Lower lobe of right lung (tissue), 2 donors: ENCODE results near the gene SPON1. TPM values are rescaled to one million over a fixed set of nuclear protein-coding genes. Genes with fewer than 3 reads are reported as not detected.

Source experiments
- ATAC-seq, 2 donors: fragments of 200-7000 bp; cut with Tn5 transposase; one replicate each; pipeline ENCODE4 v1.9.1; 2020 to 2022; ENCODE audit warnings: mild to moderate bottlenecking in 2 of 2, moderate library complexity in 2 of 2
- DNase-seq: peaks from one replicate; pipeline ENCODE4 v3.0.0-alpha.2; 2020
- H3K27ac ChIP-seq: fragments of 200-600 bp; one replicate; pipeline ENCODE4 v1.8.0; 2022
- H3K27me3 ChIP-seq: fragments of 200-600 bp; one replicate; pipeline ENCODE4 v1.8.0; 2022; ENCODE audit warnings: low read depth
- H3K36me3 ChIP-seq: fragments of 200-600 bp; one replicate; pipeline ENCODE4 v1.8.0; 2022; ENCODE audit warnings: mild to moderate bottlenecking
- H3K4me1 ChIP-seq: fragments of 200-600 bp; one replicate; pipeline ENCODE4 v1.8.0; 2022
- H3K4me3 ChIP-seq: fragments of 200-600 bp; one replicate; pipeline ENCODE4 v1.8.0; 2022; ENCODE audit warnings: mild to moderate bottlenecking
- H3K9me3 ChIP-seq: fragments of 200-600 bp; one replicate; pipeline ENCODE4 v1.8.0; 2022
- CTCF ChIP-seq: fragments of 200-600 bp; IDR thresholded peaks from one replicate; pipeline ENCODE4 v1.8.0; 2022; ENCODE audit warnings: antibody characterized with exemption, mild to moderate bottlenecking
- intact Hi-C: fragments of 100-400 bp; cut with DNase I; formaldehyde crosslinking; loops from one replicate; pipeline ENCODE4 v1.11.0; 2022
- total RNA-seq: library from RNA; stranded (reverse); fragmentation: NEBNext Ultra II Directional; extraction: Animal tissue kit (Norgen Biotek cat#: 25700); gene quantifications from one replicate; pipeline ENCODE4 v1.2.1, GENCODE V29; 2021
- donor health status: DM: no; HTN: yes; CAD: no; lungs with severe emphysema.

The SPON1 gene
- total RNA-seq, 1 donor from 2014 or later, result 40.1 TPM

- Histone ChIP-seq H3K27ac (no peak overlapping the region), H3K36me3 (no peaks in the 10 kb centered on the region), H3K4me3 (no peak overlapping the region), H3K27me3 (no peaks in the 10 kb centered on the region), H3K4me1 (no peaks in the 10 kb centered on the region), H3K9me3 (no peaks in the 10 kb centered on the region)
- intact Hi-C loops, result no loop called here
- DNase-seq (no peak), ATAC-seq (no peak)
- TF ChIP-seq CTCF, result no peak
These were observed 15.1 kb upstream of the SPON1 start for GRCh38 chr11:13947379-13947778.

GRCh38 chr11:13949876-13950275, 12.6 kb upstream of the SPON1 start:
- Histone ChIP-seq H3K9me3 (no peaks in the 10 kb centered on the region), H3K27ac (no peak overlapping the region), H3K4me1 (no peaks in the 10 kb centered on the region), H3K36me3 (no peaks in the 10 kb centered on the region), H3K27me3 (no peaks in the 10 kb centered on the region), H3K4me3 (no peak overlapping the region)
- no peak for DNase-seq
- no peak for TF ChIP-seq CTCF
- intact Hi-C loops, result loop anchor here (10.0 kb wide), 1 partner anchor 305 kb away; no protein-coding TSS in a partner anchor
- no peak for ATAC-seq

- Histone ChIP-seq H3K27ac (no peak overlapping the region), H3K4me1 (no peaks in the 10 kb centered on the region), H3K4me3 (no peak overlapping the region), H3K36me3 (no peaks in the 10 kb centered on the region), H3K27me3 (no peaks in the 10 kb centered on the region), H3K9me3 (no peaks in the 10 kb centered on the region)
- DNase-seq (no peak), ATAC-seq (no peak)
- no peak for TF ChIP-seq CTCF
- intact Hi-C loops, result loop anchor here (10.0 kb wide), 1 partner anchor 303 kb away; no protein-coding TSS in a partner anchor
These were observed 10.3 kb upstream of the SPON1 start for GRCh38 chr11:13952221-13952620.

GRCh38 chr11:13952668-13953067, 9.9 kb upstream of the SPON1 start:
- intact Hi-C loops, result loop anchor here (10.0 kb wide), 1 partner anchor 302 kb away; no protein-coding TSS in a partner anchor
- no peak for TF ChIP-seq CTCF

GRCh38 chr11:13954591-13954990, 7.9 kb upstream of the SPON1 start:
- Histone ChIP-seq H3K36me3 (no peaks in the 10 kb centered on the region), H3K27ac (no peak overlapping the region), H3K4me3 (no peak overlapping the region), H3K9me3 (no peaks in the 10 kb centered on the region), H3K4me1 (no peaks in the 10 kb centered on the region), H3K27me3 (no peaks in the 10 kb centered on the region)
- DNase-seq, result no peak
- no peak for ATAC-seq
- no peak for TF ChIP-seq CTCF
- intact Hi-C loops, result loop anchor here (10.0 kb wide), 1 partner anchor 300 kb away; no protein-coding TSS in a partner anchor

More at GRCh38 chr11:13952668-13953067, 9.9 kb upstream of the SPON1 start:
- DNase-seq (no peak), ATAC-seq (no peak)
- Histone ChIP-seq H3K27me3 (no peaks in the 10 kb centered on the region), H3K27ac (no peak overlapping the region), H3K9me3 (no peaks in the 10 kb centered on the region), H3K36me3 (no peaks in the 10 kb centered on the region), H3K4me1 (no peaks in the 10 kb centered on the region), H3K4me3 (no peak overlapping the region)
